ENCODE measurements around the gene PARD6G.

GRCh38 chr18:80124131-80124530 is 123.2 kb downstream of the PARD6G start:
- TF ChIP-seq CTCF (IDR thresholded peaks at IDR 0.05) = no peak
- TF ChIP-seq POLR2A (IDR thresholded peaks at IDR 0.05) = no peak
- TF ChIP-seq EP300 (IDR thresholded peaks at IDR 0.05) = no peak

Measured in sigmoid colon (tissue), 4 donors.